Tibial nerve (tissue), 3 donors: ENCODE data around the gene COL4A1.

Source experiments
- POLR2A ChIP-seq, 2 donors: fragments of 450-650 bp; IDR thresholded peaks; one replicate each; pipeline ENCODE4 v1.6.1; 2017; ENCODE audit warnings: antibody characterized with exemption in 2 of 2, mild to moderate bottlenecking in 2 of 2, moderate library complexity in 2 of 2
- TF ChIP-seq, protein P1 (sequence below), 5 experiments: fragments of 200-600 bp in 3 of 5; fragments of 450-650 bp in 2 of 5; sonication (generic) in 3 of 5; IDR thresholded peaks; one replicate each; pipeline ENCODE4 v1.5.1; 2016 to 2019; ENCODE audit warnings: antibody characterized with exemption in 5 of 5, mild to moderate bottlenecking in 3 of 5, moderate library complexity in 2 of 5

- TF ChIP-seq POLR2A (IDR thresholded peaks at IDR 0.05) = no peak
- TF ChIP-seq, protein P1, sequence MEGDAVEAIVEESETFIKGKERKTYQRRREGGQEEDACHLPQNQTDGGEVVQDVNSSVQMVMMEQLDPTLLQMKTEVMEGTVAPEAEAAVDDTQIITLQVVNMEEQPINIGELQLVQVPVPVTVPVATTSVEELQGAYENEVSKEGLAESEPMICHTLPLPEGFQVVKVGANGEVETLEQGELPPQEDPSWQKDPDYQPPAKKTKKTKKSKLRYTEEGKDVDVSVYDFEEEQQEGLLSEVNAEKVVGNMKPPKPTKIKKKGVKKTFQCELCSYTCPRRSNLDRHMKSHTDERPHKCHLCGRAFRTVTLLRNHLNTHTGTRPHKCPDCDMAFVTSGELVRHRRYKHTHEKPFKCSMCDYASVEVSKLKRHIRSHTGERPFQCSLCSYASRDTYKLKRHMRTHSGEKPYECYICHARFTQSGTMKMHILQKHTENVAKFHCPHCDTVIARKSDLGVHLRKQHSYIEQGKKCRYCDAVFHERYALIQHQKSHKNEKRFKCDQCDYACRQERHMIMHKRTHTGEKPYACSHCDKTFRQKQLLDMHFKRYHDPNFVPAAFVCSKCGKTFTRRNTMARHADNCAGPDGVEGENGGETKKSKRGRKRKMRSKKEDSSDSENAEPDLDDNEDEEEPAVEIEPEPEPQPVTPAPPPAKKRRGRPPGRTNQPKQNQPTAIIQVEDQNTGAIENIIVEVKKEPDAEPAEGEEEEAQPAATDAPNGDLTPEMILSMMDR (IDR thresholded peaks at IDR 0.05) = no peak
These were observed 22.0 kb downstream of the COL4A1 start for GRCh38 chr13:110284779-110285484.
